Measurements from ENCODE around the gene SORBS2.

DNA sequence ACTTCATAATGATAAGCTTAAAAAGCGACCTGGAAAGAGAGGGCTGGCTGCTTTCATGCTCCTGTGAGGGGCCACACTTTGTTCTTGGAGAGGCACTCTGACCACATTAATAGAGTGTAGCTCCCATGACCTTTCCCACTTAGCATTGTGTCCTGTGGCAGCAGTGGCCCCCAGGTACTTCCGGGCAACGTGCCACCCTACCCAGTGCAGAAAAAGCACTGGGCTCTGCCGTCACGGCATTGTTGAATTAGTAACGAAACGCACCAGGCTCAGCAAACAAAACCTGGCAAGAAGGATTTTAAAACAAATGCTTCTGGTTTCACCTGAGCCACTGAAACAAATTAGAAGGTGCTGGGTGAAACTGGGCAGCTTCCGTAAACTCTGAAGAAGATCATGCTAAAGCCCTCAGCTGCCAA, 5.4 kb upstream of the SORBS2 start:
- TF ChIP-seq, protein P1, sequence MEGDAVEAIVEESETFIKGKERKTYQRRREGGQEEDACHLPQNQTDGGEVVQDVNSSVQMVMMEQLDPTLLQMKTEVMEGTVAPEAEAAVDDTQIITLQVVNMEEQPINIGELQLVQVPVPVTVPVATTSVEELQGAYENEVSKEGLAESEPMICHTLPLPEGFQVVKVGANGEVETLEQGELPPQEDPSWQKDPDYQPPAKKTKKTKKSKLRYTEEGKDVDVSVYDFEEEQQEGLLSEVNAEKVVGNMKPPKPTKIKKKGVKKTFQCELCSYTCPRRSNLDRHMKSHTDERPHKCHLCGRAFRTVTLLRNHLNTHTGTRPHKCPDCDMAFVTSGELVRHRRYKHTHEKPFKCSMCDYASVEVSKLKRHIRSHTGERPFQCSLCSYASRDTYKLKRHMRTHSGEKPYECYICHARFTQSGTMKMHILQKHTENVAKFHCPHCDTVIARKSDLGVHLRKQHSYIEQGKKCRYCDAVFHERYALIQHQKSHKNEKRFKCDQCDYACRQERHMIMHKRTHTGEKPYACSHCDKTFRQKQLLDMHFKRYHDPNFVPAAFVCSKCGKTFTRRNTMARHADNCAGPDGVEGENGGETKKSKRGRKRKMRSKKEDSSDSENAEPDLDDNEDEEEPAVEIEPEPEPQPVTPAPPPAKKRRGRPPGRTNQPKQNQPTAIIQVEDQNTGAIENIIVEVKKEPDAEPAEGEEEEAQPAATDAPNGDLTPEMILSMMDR (IDR thresholded peaks at IDR 0.05): peak in 1 of 7 experiments; percentile 3
- peak in 2 of 3 donors; percentile 60 to 69 for TF ChIP-seq POLR2A (IDR thresholded peaks at IDR 0.05)
